ENCODE data around the gene LYSMD3. TPM values are rescaled to one million over a fixed set of nuclear protein-coding genes. Genes with fewer than 3 reads are reported as not detected.
A peak's percentile ranks its signal among the peaks of the same experiment; 100 is the strongest.

The LYSMD3 gene
- polyA plus RNA-seq, 1 donor: 34.3 TPM

- no peak for DNase-seq
Measured at GRCh38 chr5:90483206-90483605, 46.2 kb downstream of the LYSMD3 start.

GRCh38 chr5:90480699-90481098, 48.7 kb downstream of the LYSMD3 start:
- DNase-seq: no peak

- no peak for DNase-seq
Measured at GRCh38 chr5:90479611-90480385, 49.6 kb downstream of the LYSMD3 start.

GRCh38 chr5:90477621-90478215, 51.7 kb downstream of the LYSMD3 start:
- no peak for DNase-seq

GRCh38 chr5:90477073-90477472, 52.3 kb downstream of the LYSMD3 start:
- DNase-seq: no peak

GRCh38 chr5:90476391-90476790, 53.0 kb downstream of the LYSMD3 start:
- no peak for DNase-seq

- no peak for DNase-seq
Measured at GRCh38 chr5:90475436-90475980, 53.9 kb downstream of the LYSMD3 start.

- peak; percentile 87 for DNase-seq
Measured at GRCh38 chr5:90474235-90475107, 54.9 kb downstream of the LYSMD3 start, which contains the start of the genes MBLAC2 and POLR3G. Gene MBLAC2, minus strand, starts transcription at chr5:90474771. Its CDS starts 479 bp downstream, at chr5:90474292. Gene POLR3G, plus strand, starts transcription at chr5:90474864. Its CDS starts 10,704 bp downstream, at chr5:90485568.

GRCh38 chr5:90473396-90474234, 55.8 kb downstream of the LYSMD3 start:
- DNase-seq: peak; percentile 27

GRCh38 chr5:90472783-90473395, 56.5 kb downstream of the LYSMD3 start:
- no peak for DNase-seq

Other genes starting within 250 kb of the LYSMD3 start
- gene CETN3, start 119.8 kb downstream of the LYSMD3 start, polyA plus RNA-seq (ENCODE audit: insufficient read length): 79.0 TPM
- gene MBLAC2, start 54.8 kb downstream of the LYSMD3 start, polyA plus RNA-seq (ENCODE audit: insufficient read length): 11.1 TPM
- gene POLR3G, start 54.7 kb downstream of the LYSMD3 start, polyA plus RNA-seq (ENCODE audit: insufficient read length): 4.9 TPM
- 12.5 TPM for gene ADGRV1, start 29.2 kb upstream of the LYSMD3 start, polyA plus RNA-seq (ENCODE audit: insufficient read length)